HAP-1 (cell line): ENCODE results near the gene NEDD8.

Source experiments
- DNase-seq, 2 experiments: peaks; one replicate each; pipeline ENCODE4 v3.0.0-alpha.2; 2016 to 2020; ENCODE audit warnings: low spot score in 2 of 2
- H3K27me3 ChIP-seq: fragments of 250-450 bp; sonication (Bioruptor Pico); 2 replicates; pipeline ENCODE4 v1.5.1; 2020; ENCODE audit warnings: low read depth, mild to moderate bottlenecking, moderate library complexity
- H3K36me3 ChIP-seq: fragments of 250-450 bp; sonication (Bioruptor Pico); replicated peaks from 2 replicates; pipeline ENCODE4 v1.5.1; 2020; ENCODE audit warnings: mild to moderate bottlenecking
- H3K4me1 ChIP-seq: fragments of 250-450 bp; sonication (Bioruptor Pico); 2 replicates; pipeline ENCODE4 v1.5.1; 2020; ENCODE audit warnings: mild to moderate bottlenecking
- H3K4me3 ChIP-seq: fragments of 250-450 bp; sonication (Bioruptor Pico); 2 replicates; pipeline ENCODE4 v1.5.1; 2020; ENCODE audit warnings: mild to moderate bottlenecking, moderate library complexity
- H3K9me3 ChIP-seq: fragments of 250-450 bp; sonication (Bioruptor Pico); 2 replicates; pipeline ENCODE4 v1.5.1; 2020; ENCODE audit warnings: mild to moderate bottlenecking, moderate library complexity
- in situ Hi-C: fragments of 300-500 bp; cut with MboI; formaldehyde crosslinking; loops from 3 replicates; pipeline ENCODE4 v1.14.3; 2020; ENCODE audit warnings: low sequenced_read_pairs, inconsistent platforms, mixed read lengths

NEDD8 gene

GRCh38 chr14:24176599-24176998 lies 55.6 kb downstream of the NEDD8 start:
- no peaks in the 10 kb centered on the region for H3K9me3 ChIP-seq
- no peak for DNase-seq
- in situ Hi-C loops: no loop called here
- H3K27me3 ChIP-seq: no peaks in the 10 kb centered on the region
- peaks cover 35% of the 10 kb centered on the region for H3K36me3 ChIP-seq
- H3K4me3 ChIP-seq: no peak overlapping the region
- no peaks in the 10 kb centered on the region for H3K4me1 ChIP-seq

- in situ Hi-C loops: no loop called here
- no peaks in the 10 kb centered on the region for H3K4me1 ChIP-seq
These were observed 59.3 kb downstream of the NEDD8 start for GRCh38 chr14:24172871-24173281.

DNA sequence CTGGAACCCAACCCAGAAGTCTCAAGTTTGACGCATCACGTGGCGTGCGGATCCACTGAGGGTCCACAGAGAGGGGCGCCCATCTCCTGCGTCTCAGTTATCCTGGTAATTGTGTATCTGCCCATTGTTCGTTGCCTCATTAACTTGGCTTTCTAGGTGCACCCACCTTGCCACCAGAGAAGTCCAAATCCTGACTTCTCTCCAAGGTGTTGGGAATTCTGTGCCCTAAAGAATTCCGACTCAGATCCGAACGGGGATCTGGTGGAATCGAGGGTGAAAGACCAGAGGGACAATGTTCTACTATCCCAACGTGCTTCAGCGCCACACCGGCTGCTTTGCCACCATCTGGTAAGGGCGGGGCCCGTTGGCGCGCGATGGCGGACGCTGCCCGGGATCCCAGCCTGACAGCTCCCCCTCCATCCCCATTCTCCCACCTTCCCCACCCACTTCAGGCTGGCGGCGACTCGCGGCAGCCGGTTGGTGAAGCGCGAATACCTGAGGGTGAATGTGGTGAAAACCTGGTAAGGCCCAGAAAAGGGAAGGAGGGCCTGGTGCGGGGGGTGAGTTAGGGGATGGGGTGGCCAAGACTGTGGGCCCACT lies 59.8 kb downstream of the NEDD8 start:
- no peaks in the 10 kb centered on the region for H3K36me3 ChIP-seq
- H3K4me3 ChIP-seq: no peak overlapping the region
- in situ Hi-C loops: no loop called here
- H3K4me1 ChIP-seq: no peaks in the 10 kb centered on the region
- DNase-seq: no peak
- H3K27me3 ChIP-seq: no peaks in the 10 kb centered on the region
- H3K9me3 ChIP-seq: no peaks in the 10 kb centered on the region

More at GRCh38 chr14:24172871-24173281, 59.3 kb downstream of the NEDD8 start:
- Histone ChIP-seq H3K4me3 (no peak overlapping the region), H3K27me3 (no peaks in the 10 kb centered on the region), H3K9me3 (no peaks in the 10 kb centered on the region), H3K36me3 (no peaks in the 10 kb centered on the region; the same call in none of the 2 replicates)
- no peak for DNase-seq

- Histone ChIP-seq H3K9me3 (no peaks in the 10 kb centered on the region), H3K4me1 (no peaks in the 10 kb centered on the region), H3K36me3 (no peaks in the 10 kb centered on the region), H3K27me3 (no peaks in the 10 kb centered on the region), H3K4me3 (no peak within 1 kb of the TSS)
- DNase-seq: no peak
- in situ Hi-C loops: no loop called here
These were observed 60.5 kb downstream of the NEDD8 start, which contains the start of gene REC8 for GRCh38 chr14:24171422-24172260. TSS of gene REC8 (plus strand) at chr14:24172080. CDS start at chr14:24172553, 473 bp downstream.

DNA sequence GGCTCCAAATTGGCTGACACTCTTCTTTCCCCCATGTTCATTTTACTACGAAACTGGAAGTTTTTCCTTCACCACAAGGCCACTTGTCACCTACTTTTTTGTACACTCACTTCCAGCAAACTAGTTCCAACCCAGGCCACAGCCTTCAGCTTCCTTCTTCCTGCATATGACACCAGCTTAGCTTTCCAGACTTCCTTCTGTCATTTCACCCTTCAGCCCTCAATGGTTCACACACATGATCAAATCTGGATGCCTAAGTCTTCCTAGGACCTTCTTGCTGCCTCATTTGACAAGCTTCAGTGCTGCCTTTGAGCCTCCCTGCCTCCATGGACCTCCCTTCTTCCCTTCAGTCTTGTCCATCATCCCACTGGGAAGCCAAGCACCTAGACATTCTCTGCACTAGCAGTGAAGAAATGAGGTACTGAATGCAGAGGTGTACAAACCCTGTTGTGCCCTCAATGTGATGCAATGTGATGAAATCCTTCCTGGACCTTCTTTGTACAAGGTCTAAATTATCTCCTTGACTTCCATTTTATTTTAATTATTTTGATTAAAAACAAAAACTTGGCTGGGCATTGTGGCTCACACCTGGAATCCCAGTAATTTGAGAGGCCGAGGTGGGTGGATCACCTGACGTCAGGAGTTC lies 64.6 kb downstream of the NEDD8 start:
- Histone ChIP-seq H3K4me3 (no peak overlapping the region), H3K36me3 (peaks cover 26% of the 10 kb centered on the region), H3K27me3 (no peaks in the 10 kb centered on the region), H3K4me1 (no peaks in the 10 kb centered on the region), H3K9me3 (no peaks in the 10 kb centered on the region)
- no peak for DNase-seq
- in situ Hi-C loops: no loop called here
